ENCODE results near the gene MZF1.
"Not testable (repeated sequence)": the region's sequence is repeated elsewhere in the genome, so short reads cannot be mapped to it uniquely, and the experiment has no call there.

GRCh38 chr19:58606251-58606896, 33.2 kb upstream of the MZF1 start:
- TF ChIP-seq CTCF (conservative IDR thresholded peaks at IDR 0.05), result peak; percentile 85
- TF ChIP-seq ZFX (IDR thresholded peaks at IDR 0.05), result not testable (repeated sequence)

Measured in C4-2B (cell line).